Effector CD8-positive, alpha-beta T cell (primary cell): ENCODE results near the gene MTMR10.

Experiments
- DNase-seq: peaks from one replicate; lab custom pipeline; 2025; lab: John Stamatoyannopoulos, UW

Gene MTMR10

DNA sequence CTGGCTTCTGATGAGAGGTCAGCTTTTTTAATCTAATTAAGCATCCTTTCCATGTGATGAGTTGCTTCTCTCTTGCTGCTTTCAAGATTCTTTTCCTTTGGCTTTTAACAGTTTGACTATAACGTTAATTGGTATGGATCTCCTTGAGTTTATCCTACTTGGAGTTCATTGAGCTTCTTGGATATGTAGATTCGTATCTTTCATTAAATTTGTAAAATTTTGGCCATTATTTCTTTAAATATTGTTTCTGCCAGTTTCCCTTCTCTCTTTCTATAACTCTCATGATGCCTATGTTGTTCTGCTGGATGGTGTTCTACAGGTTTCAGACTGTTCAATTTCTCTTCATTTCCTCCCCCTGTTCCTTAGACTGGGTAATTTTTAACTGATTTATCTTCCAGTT, 21.0 kb upstream of the MTMR10 start:
- no peak for DNase-seq

DNA sequence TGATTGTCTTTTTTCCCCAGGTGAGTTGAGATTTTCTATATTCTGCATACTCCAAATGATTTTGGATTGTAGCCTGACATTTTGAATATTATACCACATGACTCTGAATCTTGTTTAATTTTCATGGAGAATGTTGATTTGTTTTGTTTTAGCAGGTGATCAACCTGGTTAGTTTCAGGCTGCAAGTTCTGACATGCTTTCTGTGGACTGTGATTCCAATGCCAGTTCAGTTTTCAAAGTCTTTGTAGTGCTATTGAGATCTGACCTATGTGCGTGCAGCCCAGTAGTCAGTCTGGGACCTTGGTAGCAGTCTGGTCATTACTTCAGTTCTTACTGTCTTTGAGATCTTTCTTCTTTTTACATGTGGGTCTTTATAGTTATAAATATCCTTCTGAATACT, 18.6 kb upstream of the MTMR10 start:
- DNase-seq = no peak

DNA sequence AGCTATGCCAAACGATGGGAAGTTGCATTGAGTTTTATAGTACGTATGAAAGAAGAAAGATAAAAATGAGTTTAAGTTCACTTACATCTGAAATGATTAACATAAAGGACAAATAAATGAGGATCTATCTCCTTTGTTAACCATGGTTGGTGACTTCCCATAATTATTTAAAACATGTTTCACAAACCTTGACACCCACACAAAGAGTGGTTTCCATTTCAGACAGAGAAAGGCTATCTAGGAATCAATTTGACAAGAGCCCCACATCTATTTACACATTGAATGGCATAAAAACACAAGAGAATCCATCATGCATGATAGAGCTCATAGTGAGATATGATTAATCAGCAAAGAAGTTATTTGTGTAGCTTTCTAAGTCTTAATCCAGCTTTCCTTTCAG, 14.2 kb upstream of the MTMR10 start:
- no peak for DNase-seq

DNA sequence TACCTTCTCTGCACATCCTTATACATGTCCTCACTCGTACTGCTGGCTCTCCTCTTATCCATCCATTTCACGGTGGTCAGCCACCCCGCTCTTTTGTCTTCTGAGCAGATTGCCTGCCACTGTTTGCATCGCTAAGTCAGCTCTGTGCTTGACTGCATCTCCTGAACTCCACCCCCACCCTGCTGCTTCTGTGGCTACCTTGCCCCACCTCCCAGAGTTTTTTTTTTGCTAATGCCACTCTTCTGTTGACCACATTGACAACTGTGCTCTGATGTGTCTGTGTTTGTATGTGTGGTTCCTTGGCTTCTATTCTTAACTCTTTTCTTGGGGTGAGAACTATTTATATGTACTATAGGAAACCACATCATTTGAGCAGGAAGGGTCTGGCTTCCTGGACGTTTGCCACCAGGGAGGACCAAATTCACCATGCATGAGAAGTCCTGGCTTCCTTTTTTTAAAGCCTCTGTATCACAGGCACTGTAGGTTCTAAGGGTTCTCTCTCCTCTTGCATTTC, 12.8 kb upstream of the MTMR10 start:
- no peak for DNase-seq

DNA sequence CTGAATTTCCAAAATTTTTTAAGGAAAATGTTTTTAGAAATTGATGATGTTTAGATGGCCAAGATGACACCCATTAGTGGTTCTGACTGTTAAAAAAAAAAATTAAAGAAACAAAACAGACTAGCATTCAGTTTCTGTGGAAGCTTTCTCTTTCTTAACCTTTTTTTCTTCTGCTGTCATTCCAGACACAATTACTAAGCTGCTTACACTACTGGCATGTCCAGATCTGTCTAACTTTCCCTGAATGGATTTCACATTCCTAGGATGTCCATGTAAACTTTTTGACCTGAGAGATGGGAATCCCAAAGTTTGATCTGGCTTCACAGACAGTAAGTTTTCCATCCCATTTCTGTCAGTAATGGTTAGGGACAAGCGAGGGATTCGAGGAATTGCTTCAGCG, 10.3 kb upstream of the MTMR10 start:
- no peak for DNase-seq

DNA sequence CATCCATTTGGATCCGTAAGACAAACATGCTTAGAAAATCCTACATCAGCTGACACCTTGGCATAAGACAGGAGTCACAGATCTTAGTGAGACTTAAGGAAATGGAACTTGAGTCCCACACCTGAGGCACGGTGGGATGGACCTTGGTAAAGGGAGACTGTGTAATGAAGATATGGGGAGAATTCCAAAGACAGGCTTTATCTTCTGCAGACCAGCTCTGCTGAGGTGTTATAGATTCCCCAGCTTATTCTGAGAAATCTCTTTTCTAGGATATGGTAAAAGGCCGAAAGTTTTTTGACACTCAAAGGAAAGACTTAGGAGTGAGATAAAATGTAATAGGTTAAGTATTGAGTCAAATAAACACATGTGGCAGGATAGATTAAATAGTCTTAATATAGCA, 8.3 kb upstream of the MTMR10 start:
- no peak for DNase-seq

DNA sequence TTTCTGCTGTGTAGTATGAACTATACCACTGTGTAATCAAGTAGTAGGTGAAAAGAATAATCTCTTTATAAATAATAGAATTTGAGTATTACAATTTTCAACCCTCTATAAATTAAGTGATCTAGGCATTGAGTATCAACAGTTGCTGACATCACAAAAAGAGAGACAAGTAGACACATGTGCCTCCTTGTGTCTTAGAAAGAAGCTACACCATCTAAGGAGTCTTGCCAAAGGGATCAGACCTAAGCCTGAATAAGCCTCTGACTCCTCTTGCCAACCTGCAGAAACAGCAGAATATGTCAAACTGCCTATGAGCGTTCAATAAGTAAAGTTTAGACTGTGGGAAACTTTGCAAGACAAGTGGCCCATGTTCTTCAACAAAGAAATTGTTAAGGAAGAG, 5.8 kb upstream of the MTMR10 start:
- no peak for DNase-seq

DNA sequence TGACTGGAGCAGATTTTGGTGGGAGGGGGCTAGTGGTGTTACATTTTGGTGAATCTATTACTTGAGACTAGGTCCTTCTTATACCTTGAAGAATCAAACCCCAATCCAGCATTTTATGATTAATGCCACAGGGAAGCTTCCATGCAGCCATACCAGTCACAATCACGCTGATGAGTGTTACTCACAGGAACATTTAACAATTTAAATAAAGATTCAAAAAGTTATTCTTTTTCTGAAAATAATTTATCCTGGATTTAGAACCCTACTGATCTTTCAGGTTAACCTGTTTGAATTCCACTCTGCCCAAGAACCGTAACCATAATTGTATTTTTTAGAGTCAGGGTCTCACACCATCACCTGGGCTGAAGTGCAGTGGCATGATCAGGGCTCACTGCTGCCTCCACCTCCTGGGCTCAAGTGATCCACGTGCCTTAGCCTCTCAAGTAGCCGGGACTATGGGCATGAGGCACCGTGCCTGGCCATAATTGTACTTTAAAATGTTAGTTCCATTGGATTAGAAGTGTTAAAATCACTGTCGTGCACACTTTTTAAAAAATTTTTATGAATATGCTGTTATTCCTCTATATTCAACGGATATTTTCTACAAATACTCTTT, 929 bp upstream of the MTMR10 start:
- DNase-seq = no peak

DNA sequence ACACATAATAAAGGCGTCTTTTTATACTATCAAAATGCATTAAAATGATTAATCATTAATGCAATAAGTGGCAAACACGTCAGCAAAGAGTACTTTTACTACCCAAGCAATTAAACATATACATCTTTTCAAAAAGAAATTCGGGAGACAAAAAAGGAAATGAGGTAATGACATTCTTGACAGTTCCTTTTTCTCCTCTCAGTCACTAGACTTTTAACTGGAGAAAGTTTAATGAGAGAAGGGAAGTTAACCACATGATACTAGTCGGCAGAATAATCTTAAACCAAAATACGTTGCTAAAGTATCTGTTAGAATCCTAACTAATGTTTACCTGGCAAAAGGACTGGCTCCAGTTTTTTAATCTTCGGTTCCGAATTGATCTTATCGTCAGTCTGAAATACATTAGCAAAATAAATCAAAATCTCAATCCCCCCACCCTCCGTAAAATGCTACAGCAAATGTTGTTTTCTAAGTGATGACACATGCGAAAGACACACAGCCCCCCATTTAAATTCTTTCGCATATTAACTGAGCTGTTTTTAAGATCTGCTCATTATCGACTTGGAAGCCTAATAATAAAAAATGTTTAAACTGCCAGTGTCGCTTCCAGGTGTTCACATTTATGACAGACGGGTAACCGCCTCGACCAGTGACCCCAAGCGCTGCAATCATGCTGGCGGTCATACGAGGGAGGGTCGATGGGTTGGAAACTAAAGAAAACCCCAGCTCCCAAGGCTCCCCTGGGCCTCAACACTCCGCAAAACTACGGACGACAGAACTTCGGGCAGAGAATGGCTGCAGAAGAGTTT, 778 bp downstream of the MTMR10 start:
- DNase-seq = no peak

DNA sequence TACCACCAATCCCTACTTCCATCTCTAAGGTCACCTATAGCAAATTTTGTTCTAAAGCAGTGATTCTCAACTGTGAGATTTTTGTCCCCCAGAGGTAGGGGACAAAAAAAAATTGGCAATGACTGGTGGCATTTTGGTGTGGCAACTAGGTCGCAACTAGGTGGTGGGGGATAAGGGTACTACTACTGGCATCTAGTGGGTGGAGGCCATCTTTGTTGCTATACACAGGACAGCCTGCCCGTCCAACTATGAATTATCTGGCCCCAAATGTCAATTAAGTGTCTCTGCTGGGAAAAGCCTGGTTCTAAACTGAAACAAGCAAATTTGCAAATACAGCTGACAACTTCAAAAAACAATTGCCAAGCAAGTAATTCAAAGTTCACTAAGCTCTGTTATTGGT, 1.4 kb downstream of the MTMR10 start:
- DNase-seq = no peak

DNA sequence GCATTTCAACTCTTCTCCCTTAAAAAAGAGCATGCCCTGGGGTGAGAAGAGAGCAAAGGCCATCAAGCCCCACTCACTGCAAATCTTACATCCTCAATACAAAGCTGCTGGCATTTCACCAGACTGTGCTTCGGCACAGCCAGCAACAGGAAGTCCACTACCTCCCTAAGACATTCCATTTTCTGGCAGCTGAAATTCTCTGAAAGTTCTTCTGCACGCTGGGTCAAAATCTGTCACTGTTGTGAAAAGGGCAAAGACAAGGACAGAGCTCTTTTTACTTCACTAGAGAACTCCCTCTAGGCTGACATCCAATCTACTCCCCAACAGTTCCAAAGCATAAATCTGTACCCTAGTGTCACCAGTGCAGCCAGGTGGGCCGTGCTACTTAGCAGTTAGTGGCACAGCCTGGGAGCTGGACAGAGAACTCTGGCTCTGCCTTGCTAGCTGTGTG, 6.3 kb downstream of the MTMR10 start:
- no peak for DNase-seq

DNA sequence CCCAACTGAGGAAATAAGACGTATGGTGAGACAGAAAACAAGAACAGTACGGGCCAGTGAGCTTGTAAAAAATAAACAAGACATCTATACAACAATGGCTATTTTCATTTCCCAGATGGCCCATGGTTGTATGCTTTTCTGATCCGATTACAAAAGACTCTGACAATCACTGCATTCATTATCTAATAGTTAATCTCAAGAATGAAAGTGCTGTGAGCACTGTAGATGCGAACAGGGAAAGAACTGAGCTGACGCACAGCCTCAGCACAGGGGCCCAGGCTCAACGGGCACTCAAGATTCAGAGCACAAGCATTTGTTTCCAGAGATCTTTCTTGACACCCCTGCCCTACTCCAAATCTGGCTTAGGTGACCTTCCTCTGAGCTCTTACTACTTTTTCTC, 6.9 kb downstream of the MTMR10 start:
- DNase-seq = no peak

DNA sequence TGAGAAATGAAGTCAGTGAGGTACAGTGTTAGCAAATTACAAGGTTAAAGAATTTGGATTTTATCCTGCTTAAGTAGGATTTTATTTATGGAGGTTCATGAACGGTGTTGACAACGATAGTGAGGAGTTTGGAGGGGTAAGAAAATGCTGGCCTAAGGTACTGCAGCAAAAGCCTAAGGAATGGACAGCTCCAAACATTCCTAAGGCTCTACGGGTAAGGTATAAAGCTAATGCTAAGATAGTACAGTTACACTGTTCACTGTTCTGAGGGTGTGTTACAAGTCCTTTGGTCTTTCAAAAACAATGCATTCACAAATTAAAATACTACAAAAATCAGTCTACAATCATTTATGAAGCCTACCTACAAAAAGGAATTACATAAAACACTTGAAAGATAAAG, 7.3 kb downstream of the MTMR10 start:
- no peak for DNase-seq

DNA sequence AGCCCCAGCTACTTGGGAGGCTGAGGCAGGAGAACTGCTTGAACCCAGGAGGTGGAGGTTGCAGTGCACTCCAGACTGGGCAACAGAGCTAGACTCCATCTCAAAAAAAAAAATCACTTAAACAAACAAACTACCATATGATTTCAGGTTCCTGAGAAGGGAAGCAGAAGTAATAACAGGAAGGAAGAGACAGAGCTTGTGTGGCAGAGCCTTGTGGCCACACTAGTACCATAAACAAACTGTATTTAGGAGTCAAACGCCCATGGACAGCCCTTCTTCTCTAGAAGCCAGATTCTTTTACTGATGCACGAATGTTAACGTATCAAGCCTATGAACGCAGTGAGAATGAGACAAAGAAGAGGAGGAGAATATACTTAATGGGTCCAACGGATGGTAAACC, 12.0 kb downstream of the MTMR10 start:
- DNase-seq = no peak

DNA sequence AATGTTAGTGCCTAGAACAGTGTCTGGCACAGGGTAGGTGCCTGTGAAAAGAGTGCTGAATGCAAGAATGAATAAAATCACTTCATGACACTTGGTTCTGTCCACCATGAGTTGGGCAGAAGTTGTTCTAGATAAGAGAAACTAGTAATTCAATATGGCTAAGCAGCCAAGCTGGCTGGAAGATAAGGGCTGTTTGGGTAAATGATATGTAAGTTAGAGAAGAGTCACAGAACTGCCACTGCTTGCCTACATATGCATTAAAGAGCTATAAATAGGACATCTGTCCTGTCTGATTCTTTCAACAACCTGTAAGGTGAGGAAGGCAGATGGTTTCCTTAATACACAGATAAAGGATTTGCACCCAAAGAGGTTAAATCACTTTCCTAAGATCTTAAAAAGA, 13.1 kb downstream of the MTMR10 start:
- DNase-seq = no peak

DNA sequence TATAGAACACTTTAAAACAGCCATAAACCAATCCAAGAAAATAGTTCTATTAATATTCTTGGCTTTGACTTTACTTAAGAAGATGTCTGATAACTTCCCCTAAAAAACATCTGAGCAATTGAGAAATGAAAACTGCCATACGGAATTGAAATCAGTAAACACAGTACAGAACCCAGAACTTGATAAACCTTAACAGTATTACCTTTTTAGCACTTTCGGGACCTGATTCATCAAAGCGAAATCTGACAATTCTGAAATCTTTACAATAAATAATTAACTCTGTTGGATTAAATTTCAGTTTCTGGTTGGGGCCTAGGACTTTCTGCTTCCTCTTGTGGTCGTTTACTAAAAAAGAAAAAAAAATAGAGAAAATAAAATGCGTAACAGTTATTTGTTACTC, 17.3 kb downstream of the MTMR10 start:
- no peak for DNase-seq

DNA sequence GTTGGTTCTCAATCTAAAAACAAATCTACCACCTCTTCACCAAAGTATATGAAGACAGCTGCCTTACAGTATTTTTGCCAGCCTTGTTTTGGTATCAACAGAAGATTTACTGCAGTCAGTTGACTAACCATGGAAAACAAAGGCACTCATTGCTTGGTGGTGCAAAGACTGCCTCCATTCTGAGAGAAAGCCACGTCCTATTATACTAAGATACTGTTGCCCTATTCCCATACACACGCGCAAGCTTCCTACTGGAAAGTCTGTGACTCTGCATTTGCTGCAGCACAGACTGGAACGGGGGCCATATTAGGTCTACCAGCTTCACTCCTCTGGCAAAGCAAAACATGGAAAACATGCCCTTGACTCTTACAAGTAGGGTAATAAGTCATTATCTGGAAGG, 18.0 kb downstream of the MTMR10 start:
- DNase-seq = no peak

DNA sequence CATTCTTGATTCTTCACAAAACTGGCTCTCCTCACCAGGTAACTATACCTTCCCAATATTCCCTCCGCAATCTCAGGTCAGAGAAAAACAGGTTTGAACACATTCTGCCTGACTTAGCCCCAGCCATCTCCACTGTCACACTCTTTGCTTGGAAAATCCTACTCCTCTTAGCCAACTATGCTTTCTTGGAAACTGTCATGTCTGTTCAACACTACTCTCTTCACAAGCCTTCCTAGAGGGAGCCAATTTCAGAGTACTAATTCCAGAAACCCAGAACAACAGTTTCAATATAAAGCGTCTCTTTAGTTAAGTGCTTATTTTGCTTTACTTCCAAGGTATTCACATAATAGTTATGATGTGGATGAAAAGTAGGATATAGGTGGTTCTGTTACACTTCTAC, 21.7 kb downstream of the MTMR10 start:
- no peak for DNase-seq

DNA sequence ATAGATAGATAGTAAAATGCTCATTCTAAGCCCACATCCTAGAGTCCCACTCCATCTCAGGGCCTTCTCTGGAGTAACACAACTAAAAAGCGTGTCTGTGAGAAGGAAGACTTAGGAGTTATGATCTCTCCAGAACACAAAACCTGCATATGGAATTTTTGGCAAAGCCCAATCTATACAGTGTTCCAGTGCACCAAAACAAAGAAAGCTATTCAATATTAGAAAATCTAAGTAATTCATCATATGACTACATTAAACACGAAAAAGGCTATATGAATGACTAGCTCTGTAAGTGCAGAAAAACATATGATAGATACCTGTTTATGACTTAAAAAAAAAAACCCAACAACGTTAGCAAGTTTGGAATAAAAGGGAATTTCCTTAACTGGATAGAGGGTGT, 27.7 kb downstream of the MTMR10 start:
- no peak for DNase-seq

DNA sequence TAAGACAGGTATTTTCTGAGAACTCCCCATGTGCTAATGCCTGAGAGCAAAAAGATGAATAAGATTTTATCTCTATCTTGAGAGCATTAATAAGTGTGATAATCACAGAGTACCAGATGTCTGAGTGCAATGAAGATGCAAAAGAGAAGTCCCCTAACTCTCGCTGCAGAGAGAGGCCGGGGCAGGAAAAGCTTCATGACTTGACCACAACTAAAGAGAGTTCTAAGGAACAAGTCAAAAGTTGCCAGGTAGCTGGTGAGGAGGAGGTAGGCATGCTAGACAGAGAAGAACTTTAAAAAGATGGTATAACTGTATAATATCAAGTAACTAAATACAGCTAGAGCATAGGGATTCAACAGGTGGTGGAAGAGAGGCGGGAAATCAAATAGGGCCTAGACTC, 28.8 kb downstream of the MTMR10 start:
- no peak for DNase-seq

DNA sequence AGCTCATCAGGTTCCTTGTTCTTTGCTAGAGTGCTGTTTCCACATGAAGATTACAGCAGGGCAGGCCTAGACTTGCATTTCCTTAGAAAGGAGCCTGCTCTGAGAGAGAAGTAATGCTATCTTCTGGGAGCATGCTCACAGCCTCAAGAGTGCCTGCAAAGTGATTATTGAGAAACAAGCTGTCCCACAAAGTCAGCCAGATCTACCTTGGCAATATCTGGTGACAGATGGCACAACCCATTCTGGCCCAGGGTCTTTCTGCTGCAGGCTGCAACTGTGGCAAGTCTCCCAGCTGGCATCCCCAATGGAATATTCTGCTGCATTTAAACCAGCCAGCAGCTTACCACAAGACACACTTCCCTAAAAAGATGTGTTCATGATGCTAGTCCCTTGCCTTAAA, 29.3 kb downstream of the MTMR10 start:
- no peak for DNase-seq

DNA sequence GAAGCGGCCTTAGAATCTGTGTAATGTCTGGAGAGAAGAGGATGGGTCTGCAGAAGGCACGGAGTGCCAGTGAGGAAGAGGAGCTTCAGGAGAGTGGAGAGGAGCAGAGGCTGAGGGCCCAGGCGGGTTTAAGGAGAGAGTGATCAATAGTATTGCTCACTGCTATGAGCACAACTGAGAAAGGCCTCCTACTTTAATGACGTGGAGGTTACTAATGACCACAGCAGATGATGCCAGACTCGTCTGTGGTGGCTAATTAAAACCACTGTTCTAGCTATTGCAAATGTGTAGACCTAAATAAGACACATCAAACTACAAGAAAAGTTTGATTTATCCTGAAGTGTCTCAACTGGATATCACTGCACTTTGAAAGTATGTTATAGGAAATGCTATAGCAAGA, 33.2 kb downstream of the MTMR10 start:
- DNase-seq = no peak

DNA sequence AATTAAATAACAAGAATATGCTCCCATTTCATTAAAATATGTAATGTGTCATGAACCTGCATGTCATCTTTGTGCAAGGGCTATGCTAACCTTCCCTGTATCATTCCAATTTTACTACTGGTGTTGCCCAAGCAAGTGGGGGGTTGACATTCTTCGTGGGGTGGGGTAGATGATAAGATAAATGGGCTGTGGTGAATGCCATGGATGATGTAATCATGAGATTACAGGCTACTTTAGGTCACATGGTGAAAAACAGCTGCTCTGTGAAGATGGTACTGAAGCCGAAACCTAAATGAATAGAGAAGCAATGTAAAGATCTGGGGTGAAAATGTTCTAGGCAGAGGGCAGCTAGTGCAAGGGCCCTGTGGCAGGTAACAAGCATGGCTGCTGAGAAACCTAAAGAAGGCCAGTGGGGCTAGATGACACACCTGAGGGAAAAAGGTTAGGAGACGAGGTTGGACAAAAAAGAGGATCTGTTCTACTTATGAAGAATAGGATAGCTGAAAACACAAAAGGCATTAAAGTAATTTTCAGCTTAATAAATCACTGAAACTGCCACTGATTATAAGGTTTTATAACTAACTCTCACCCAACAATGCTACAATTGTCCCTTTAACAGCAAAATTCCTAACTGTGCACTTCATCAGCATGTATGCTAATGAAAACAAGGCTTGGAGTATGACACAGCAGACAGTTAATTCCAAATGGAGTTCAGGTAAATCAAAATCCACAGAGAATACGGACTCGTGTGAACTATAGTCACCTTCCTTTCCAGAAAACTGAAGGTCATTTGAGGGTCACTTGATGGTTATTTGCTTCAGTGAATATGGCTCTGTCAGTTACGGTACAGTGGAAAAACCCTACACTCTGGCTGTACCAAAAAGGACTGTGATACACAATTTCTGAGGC, 35.0 kb downstream of the MTMR10 start:
- no peak for DNase-seq
